Suprapubic skin (tissue), 4 donors: ENCODE results near the gene STIM2. TPM values are rescaled to one million over a fixed set of nuclear protein-coding genes. Genes with fewer than 3 reads are reported as not detected.

ENCODE experiments used
- DNase-seq, 2 donors: peaks; one replicate each; pipeline ENCODE4 v3.0.0-alpha.2; 2019; ENCODE audit warnings: low spot score in 2 of 2
- H3K27ac ChIP-seq: fragments of 200-600 bp; sonication (generic); one replicate; pipeline ENCODE4 v1.5.1; 2019
- H3K27me3 ChIP-seq: fragments of 200-600 bp; sonication (generic); one replicate; pipeline ENCODE4 v1.5.1; 2019
- H3K36me3 ChIP-seq: fragments of 200-600 bp; sonication (generic); one replicate; pipeline ENCODE4 v1.5.1; 2019
- H3K4me1 ChIP-seq: fragments of 200-600 bp; sonication (generic); one replicate; pipeline ENCODE4 v1.5.1; 2019
- H3K4me3 ChIP-seq: fragments of 200-600 bp; sonication (generic); one replicate; pipeline ENCODE4 v1.5.1; 2019; ENCODE audit warnings: mild to moderate bottlenecking
- H3K9me3 ChIP-seq: fragments of 200-600 bp; sonication (generic); one replicate; pipeline ENCODE4 v1.5.1; 2019
- CTCF ChIP-seq, 2 donors: fragments of 200-600 bp in 1 of 2; fragments of 450-650 bp in 1 of 2; sonication (generic) in 1 of 2; IDR thresholded peaks; one replicate each; pipeline ENCODE4 v1.5.1; 2016 to 2019; ENCODE audit warnings: antibody characterized with exemption in 2 of 2, mild to moderate bottlenecking in 1 of 2, moderate library complexity in 1 of 2
- EP300 ChIP-seq: sonication (generic); formaldehyde crosslinking; IDR thresholded peaks from one replicate; pipeline ENCODE4 v1.6.1; 2017; ENCODE audit warnings: antibody characterized with exemption
- POLR2A ChIP-seq, 2 donors: fragments of 450-650 bp; IDR thresholded peaks; one replicate each; pipeline ENCODE4 v1.6.1; 2017; ENCODE audit warnings: antibody characterized with exemption in 2 of 2, mild to moderate bottlenecking in 2 of 2, moderate library complexity in 2 of 2
- POLR2AphosphoS5 ChIP-seq, 3 donors: sonication (generic); formaldehyde crosslinking; IDR thresholded peaks; one replicate each; pipeline ENCODE4 v1.6.1; 2017; ENCODE audit warnings: antibody characterized with exemption in 3 of 3
- WGBS: methylation state at CpG from one replicate; pipeline ENCODE4 v1.1.5; 2018; 5-methylcytosine and 5-hydroxymethylcytosine counted together
- total RNA-seq, 4 donors: library from RNA; depleted of rRNA; stranded (reverse); fragments of >200 nt; gene quantifications; one replicate each; pipeline ENCODE4 v1.1.0, GENCODE V29; 2016

Gene STIM2
- total RNA-seq, 4 donors from 2014 or later = 20.2 to 37.3 (median 27.5) TPM

GRCh38 chr4:26912069-26912468, 51.4 kb downstream of the STIM2 start:
- Histone ChIP-seq H3K27ac (no peak overlapping the region), H3K9me3 (no peaks in the 10 kb centered on the region), H3K4me1 (peaks cover 51% of the 10 kb centered on the region), H3K27me3 (no peaks in the 10 kb centered on the region), H3K36me3 (no peaks in the 10 kb centered on the region), H3K4me3 (no peak overlapping the region)
- WGBS = 79% methylated on average over 6 of the region's 6 CpGs
- TF ChIP-seq POLR2AphosphoS5 (IDR thresholded peaks at IDR 0.05) = no peak
- TF ChIP-seq EP300 = no peak
- no peak for TF ChIP-seq CTCF (IDR thresholded peaks at IDR 0.05)
- TF ChIP-seq POLR2A (IDR thresholded peaks at IDR 0.05) = no peak
- DNase-seq = no peak

DNA sequence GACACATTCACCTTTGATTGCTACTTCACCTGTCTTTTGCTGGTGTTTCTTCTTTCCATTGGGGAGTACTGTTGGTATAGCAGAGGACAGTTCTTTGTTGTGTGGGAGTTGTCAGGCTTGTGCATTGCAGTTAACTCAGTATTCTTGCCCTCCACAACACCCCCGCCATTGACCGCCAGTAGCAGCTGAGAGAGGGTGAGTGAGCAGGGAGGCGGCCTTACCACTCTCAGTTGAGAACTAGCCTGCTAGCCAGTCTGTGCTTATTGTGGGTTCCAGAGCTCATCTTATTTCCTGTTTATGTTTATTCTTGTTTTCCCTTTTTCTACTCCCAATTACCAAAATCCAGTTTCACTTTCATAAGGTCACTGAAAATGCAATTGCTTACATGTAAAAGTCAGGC, 52.2 kb downstream of the STIM2 start:
- no peaks in the 10 kb centered on the region for H3K36me3 ChIP-seq
- H3K27me3 ChIP-seq = no peaks in the 10 kb centered on the region
- no peak for DNase-seq
- TF ChIP-seq POLR2AphosphoS5 (IDR thresholded peaks at IDR 0.05) = no peak
- peaks cover 44% of the 10 kb centered on the region for H3K4me1 ChIP-seq
- no peaks in the 10 kb centered on the region for H3K9me3 ChIP-seq
- WGBS = 53% methylated on average over 3 of the region's 3 CpGs
- H3K4me3 ChIP-seq = no peak overlapping the region
- no peak overlapping the region for H3K27ac ChIP-seq

DNA sequence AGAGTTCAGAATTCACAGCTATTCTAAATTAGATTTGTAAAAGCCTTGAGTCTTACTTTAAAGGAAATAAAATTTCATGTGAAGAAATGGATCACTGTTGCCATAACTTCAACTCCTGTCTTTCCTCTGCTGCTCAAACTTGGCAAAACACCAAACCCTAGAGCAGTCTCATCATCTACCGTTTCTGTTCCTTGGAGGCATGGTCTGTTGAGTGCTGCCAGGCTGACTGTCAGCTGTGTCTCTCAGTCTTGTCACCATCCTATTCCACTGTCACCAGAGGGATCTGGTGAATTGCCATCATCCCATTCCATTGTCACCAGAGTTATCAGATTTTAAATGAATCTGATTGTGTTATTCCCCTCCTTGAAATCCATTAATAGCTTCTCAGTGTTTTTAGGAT, 55.6 kb downstream of the STIM2 start:
- no peaks in the 10 kb centered on the region for H3K9me3 ChIP-seq
- no peak overlapping the region for H3K27ac ChIP-seq
- 0% methylated on average over 1 of the region's 1 CpG for WGBS
- no peak for TF ChIP-seq EP300
- no peak for TF ChIP-seq POLR2A (IDR thresholded peaks at IDR 0.05)
- TF ChIP-seq CTCF (IDR thresholded peaks at IDR 0.05) = no peak
- no peak for TF ChIP-seq POLR2AphosphoS5 (IDR thresholded peaks at IDR 0.05)
- no peaks in the 10 kb centered on the region for H3K27me3 ChIP-seq
- peaks cover 15% of the 10 kb centered on the region for H3K36me3 ChIP-seq
- no peak overlapping the region for H3K4me3 ChIP-seq
- H3K4me1 ChIP-seq = peaks cover 24% of the 10 kb centered on the region
- no peak for DNase-seq

GRCh38 chr4:26930964-26931363, 70.3 kb downstream of the STIM2 start:
- no peaks in the 10 kb centered on the region for H3K4me1 ChIP-seq

GRCh38 chr4:26931451-26931850, 70.8 kb downstream of the STIM2 start:
- no peak for DNase-seq
- 98% methylated on average over 1 of the region's 1 CpG for WGBS
- no peaks in the 10 kb centered on the region for H3K9me3 ChIP-seq
- no peaks in the 10 kb centered on the region for H3K36me3 ChIP-seq
- H3K4me1 ChIP-seq = peaks cover 4% of the 10 kb centered on the region
- no peak overlapping the region for H3K27ac ChIP-seq
- no peak overlapping the region for H3K4me3 ChIP-seq
- TF ChIP-seq EP300 = no peak
- H3K27me3 ChIP-seq = no peaks in the 10 kb centered on the region

More at GRCh38 chr4:26930964-26931363, 70.3 kb downstream of the STIM2 start:
- TF ChIP-seq EP300 = no peak
- no peak for TF ChIP-seq CTCF (IDR thresholded peaks at IDR 0.05)
- TF ChIP-seq POLR2A (IDR thresholded peaks at IDR 0.05) = no peak
- no peak for TF ChIP-seq POLR2AphosphoS5 (IDR thresholded peaks at IDR 0.05)
- Histone ChIP-seq H3K4me3 (no peak overlapping the region), H3K27me3 (no peaks in the 10 kb centered on the region), H3K27ac (no peak overlapping the region), H3K36me3 (no peaks in the 10 kb centered on the region), H3K9me3 (no peaks in the 10 kb centered on the region)
- no peak for DNase-seq
- WGBS = 90% methylated on average over 4 of the region's 4 CpGs

GRCh38 chr4:26931966-26932365, 71.3 kb downstream of the STIM2 start:
- no peak overlapping the region for H3K4me3 ChIP-seq
- H3K9me3 ChIP-seq = no peaks in the 10 kb centered on the region
- H3K27ac ChIP-seq = no peak overlapping the region
- no peak for DNase-seq
- peaks cover 4% of the 10 kb centered on the region for H3K4me1 ChIP-seq
- TF ChIP-seq POLR2AphosphoS5 (IDR thresholded peaks at IDR 0.05) = no peak
- no peak for TF ChIP-seq POLR2A (IDR thresholded peaks at IDR 0.05)
- no peak for TF ChIP-seq CTCF (IDR thresholded peaks at IDR 0.05)
- no peaks in the 10 kb centered on the region for H3K27me3 ChIP-seq
- 77% methylated on average over 3 of the region's 3 CpGs for WGBS
- no peaks in the 10 kb centered on the region for H3K36me3 ChIP-seq
